ENCODE data around the gene DAGLB.

DNA sequence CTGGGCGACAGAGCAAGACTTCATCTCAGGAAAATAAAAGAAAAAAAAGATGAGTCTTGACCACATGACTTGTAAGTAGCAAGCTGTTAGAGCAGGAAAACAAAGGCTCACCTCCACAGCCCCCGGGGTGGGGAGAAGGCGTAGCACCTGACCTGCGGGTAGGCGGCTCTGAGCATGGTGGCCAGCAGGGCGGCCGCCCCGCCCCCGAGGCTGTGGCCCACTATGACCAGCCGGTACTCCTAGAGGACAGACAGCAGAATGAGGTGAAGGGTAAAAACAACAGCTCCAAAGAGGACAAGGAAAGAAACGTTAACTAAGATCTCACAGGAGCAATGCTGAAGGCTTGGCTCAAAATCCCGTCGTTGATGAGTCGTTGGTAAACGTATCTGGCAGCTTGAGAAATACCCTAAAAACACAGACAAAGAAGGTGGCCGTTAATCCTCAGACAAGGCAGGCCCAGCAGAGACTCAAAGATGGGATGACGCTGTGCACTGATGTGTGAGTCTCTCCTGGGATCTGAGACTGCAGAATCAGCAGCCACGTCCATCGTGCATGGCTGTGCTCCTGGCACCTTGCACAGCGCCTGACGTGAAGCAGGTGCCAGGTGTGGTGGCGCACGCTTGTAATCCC, 31.1 kb downstream of the DAGLB start:
- TF ChIP-seq EZH2 (IDR thresholded peaks at IDR 0.05; ENCODE audit: low read depth, low read length, severe bottlenecking) = no peak
- TF ChIP-seq ZNF274 (IDR thresholded peaks at IDR 0.05; ENCODE audit: borderline replicate concordance, extremely low read depth, low read length) = no peak
- no peak for TF ChIP-seq BCL11A (IDR thresholded peaks at IDR 0.05; ENCODE audit: low read depth in 2 of 2, low read length in 2 of 2)
- TF ChIP-seq NRF1 (IDR thresholded peaks at IDR 0.05; ENCODE audit: low read depth, low read length) = no peak
- TF ChIP-seq, protein P1, sequence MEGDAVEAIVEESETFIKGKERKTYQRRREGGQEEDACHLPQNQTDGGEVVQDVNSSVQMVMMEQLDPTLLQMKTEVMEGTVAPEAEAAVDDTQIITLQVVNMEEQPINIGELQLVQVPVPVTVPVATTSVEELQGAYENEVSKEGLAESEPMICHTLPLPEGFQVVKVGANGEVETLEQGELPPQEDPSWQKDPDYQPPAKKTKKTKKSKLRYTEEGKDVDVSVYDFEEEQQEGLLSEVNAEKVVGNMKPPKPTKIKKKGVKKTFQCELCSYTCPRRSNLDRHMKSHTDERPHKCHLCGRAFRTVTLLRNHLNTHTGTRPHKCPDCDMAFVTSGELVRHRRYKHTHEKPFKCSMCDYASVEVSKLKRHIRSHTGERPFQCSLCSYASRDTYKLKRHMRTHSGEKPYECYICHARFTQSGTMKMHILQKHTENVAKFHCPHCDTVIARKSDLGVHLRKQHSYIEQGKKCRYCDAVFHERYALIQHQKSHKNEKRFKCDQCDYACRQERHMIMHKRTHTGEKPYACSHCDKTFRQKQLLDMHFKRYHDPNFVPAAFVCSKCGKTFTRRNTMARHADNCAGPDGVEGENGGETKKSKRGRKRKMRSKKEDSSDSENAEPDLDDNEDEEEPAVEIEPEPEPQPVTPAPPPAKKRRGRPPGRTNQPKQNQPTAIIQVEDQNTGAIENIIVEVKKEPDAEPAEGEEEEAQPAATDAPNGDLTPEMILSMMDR (IDR thresholded peaks at IDR 0.05; ENCODE audit: control extremely low read depth in 1 of 3, insufficient read depth in 1 of 3, low read depth in 1 of 3, low read length in 3 of 3) = peak; percentile 36 to 59 (median 46)
- TF ChIP-seq RAD21 (IDR thresholded peaks at IDR 0.05 in 1 of 2, conservative IDR thresholded peaks at IDR 0.05 in 1 of 2; ENCODE audit: low read depth in 2 of 2, low read length in 2 of 2) = peak; percentile 21 to 24; a peak in 2 of 4 replicates
- TF ChIP-seq RBBP5 (IDR thresholded peaks at IDR 0.05; ENCODE audit: borderline replicate concordance, low read depth, low read length) = no peak
- TF ChIP-seq MAFK (IDR thresholded peaks at IDR 0.05; ENCODE audit: low read depth, low read length) = no peak
- TF ChIP-seq CHD1 (IDR thresholded peaks at IDR 0.05; ENCODE audit: low read depth, low read length) = no peak
